Suprapubic skin (tissue), 4 donors: ENCODE results near the gene CACNA2D4. TPM values are rescaled to one million over a fixed set of nuclear protein-coding genes. Genes with fewer than 3 reads are reported as not detected.

Source experiments
- DNase-seq, 2 donors: peaks; one replicate each; pipeline ENCODE4 v3.0.0-alpha.2; 2019; ENCODE audit warnings: low spot score in 2 of 2
- H3K27ac ChIP-seq: fragments of 200-600 bp; sonication (generic); one replicate; pipeline ENCODE4 v1.5.1; 2019
- H3K27me3 ChIP-seq: fragments of 200-600 bp; sonication (generic); one replicate; pipeline ENCODE4 v1.5.1; 2019
- H3K36me3 ChIP-seq: fragments of 200-600 bp; sonication (generic); one replicate; pipeline ENCODE4 v1.5.1; 2019
- H3K4me1 ChIP-seq: fragments of 200-600 bp; sonication (generic); one replicate; pipeline ENCODE4 v1.5.1; 2019
- H3K4me3 ChIP-seq: fragments of 200-600 bp; sonication (generic); one replicate; pipeline ENCODE4 v1.5.1; 2019; ENCODE audit warnings: mild to moderate bottlenecking
- H3K9me3 ChIP-seq: fragments of 200-600 bp; sonication (generic); one replicate; pipeline ENCODE4 v1.5.1; 2019
- CTCF ChIP-seq, 2 donors: fragments of 200-600 bp in 1 of 2; fragments of 450-650 bp in 1 of 2; sonication (generic) in 1 of 2; IDR thresholded peaks; one replicate each; pipeline ENCODE4 v1.5.1; 2016 to 2019; ENCODE audit warnings: antibody characterized with exemption in 2 of 2, mild to moderate bottlenecking in 1 of 2, moderate library complexity in 1 of 2
- EP300 ChIP-seq: sonication (generic); formaldehyde crosslinking; IDR thresholded peaks from one replicate; pipeline ENCODE4 v1.6.1; 2017; ENCODE audit warnings: antibody characterized with exemption
- POLR2A ChIP-seq, 2 donors: fragments of 450-650 bp; IDR thresholded peaks; one replicate each; pipeline ENCODE4 v1.6.1; 2017; ENCODE audit warnings: antibody characterized with exemption in 2 of 2, mild to moderate bottlenecking in 2 of 2, moderate library complexity in 2 of 2
- POLR2AphosphoS5 ChIP-seq, 3 donors: sonication (generic); formaldehyde crosslinking; IDR thresholded peaks; one replicate each; pipeline ENCODE4 v1.6.1; 2017; ENCODE audit warnings: antibody characterized with exemption in 3 of 3
- WGBS: methylation state at CpG from one replicate; pipeline ENCODE4 v1.1.5; 2018; 5-methylcytosine and 5-hydroxymethylcytosine counted together
- total RNA-seq, 4 donors: library from RNA; depleted of rRNA; stranded (reverse); fragments of >200 nt; gene quantifications; one replicate each; pipeline ENCODE4 v1.1.0, GENCODE V29; 2016

Gene CACNA2D4
- total RNA-seq, 4 donors from 2014 or later = 0.56 to 1.5 (median 0.97) TPM

GRCh38 chr12:1791104-1791841 is 127.2 kb downstream of the CACNA2D4 start:
- no peak for TF ChIP-seq POLR2A (IDR thresholded peaks at IDR 0.05)
- peak; percentile 69 to 77 for TF ChIP-seq CTCF (IDR thresholded peaks at IDR 0.05)
- peaks cover 11% of the 10 kb centered on the region for H3K36me3 ChIP-seq
- H3K27ac ChIP-seq = no peak overlapping the region
- WGBS = 42% methylated on average over 10 of the region's 10 CpGs
- H3K9me3 ChIP-seq = no peaks in the 10 kb centered on the region
- H3K4me3 ChIP-seq = no peak overlapping the region
- peaks cover 18% of the 10 kb centered on the region for H3K4me1 ChIP-seq
- DNase-seq = no peak
- no peaks in the 10 kb centered on the region for H3K27me3 ChIP-seq

- 79% methylated on average over 7 of the region's 7 CpGs for WGBS
- no peaks in the 10 kb centered on the region for H3K9me3 ChIP-seq
- H3K36me3 ChIP-seq = peaks cover 19% of the 10 kb centered on the region
- DNase-seq = no peak
- H3K27ac ChIP-seq = no peak overlapping the region
- TF ChIP-seq EP300 = no peak
- TF ChIP-seq POLR2AphosphoS5 (IDR thresholded peaks at IDR 0.05) = no peak
- no peak for TF ChIP-seq CTCF (IDR thresholded peaks at IDR 0.05)
- TF ChIP-seq POLR2A (IDR thresholded peaks at IDR 0.05) = no peak
- H3K4me3 ChIP-seq = no peak overlapping the region
- H3K4me1 ChIP-seq = peaks cover 10% of the 10 kb centered on the region
- no peaks in the 10 kb centered on the region for H3K27me3 ChIP-seq
Measured at GRCh38 chr12:1790444-1790843, 128.0 kb downstream of the CACNA2D4 start.

DNA sequence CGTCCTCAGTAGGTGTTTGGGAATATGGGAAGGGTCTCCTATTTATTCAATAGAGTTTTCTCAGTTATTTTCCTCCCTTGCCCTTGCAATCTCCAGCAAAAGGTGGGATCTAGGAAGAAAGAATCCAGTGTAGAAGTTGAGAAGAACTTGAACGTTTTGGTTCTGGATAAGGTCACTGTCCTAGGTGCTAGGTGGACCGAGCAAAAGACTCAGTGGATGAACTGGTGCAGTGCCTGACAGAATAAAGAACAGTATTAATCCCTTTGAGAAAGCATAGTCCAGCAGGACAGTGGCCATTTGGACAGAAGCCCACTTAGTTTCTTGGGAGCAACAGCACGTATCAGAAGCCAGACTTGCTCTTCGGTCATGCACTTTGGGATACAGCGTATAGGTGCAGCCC is 130.7 kb downstream of the CACNA2D4 start:
- Histone ChIP-seq H3K4me1 (peaks cover 6% of the 10 kb centered on the region), H3K36me3 (peaks cover 26% of the 10 kb centered on the region), H3K27me3 (no peaks in the 10 kb centered on the region), H3K9me3 (no peaks in the 10 kb centered on the region), H3K27ac (no peak overlapping the region), H3K4me3 (no peak overlapping the region)
- TF ChIP-seq POLR2A (IDR thresholded peaks at IDR 0.05) = no peak
- no peak for TF ChIP-seq POLR2AphosphoS5 (IDR thresholded peaks at IDR 0.05)
- no peak for TF ChIP-seq EP300
- no peak for TF ChIP-seq CTCF (IDR thresholded peaks at IDR 0.05)
- DNase-seq = no peak
- 61% methylated on average over 6 of the region's 6 CpGs for WGBS

- no peak for TF ChIP-seq EP300
- TF ChIP-seq POLR2A (IDR thresholded peaks at IDR 0.05) = no peak
- no peak for TF ChIP-seq POLR2AphosphoS5 (IDR thresholded peaks at IDR 0.05)
- TF ChIP-seq CTCF (IDR thresholded peaks at IDR 0.05) = no peak
- H3K36me3 ChIP-seq = peaks cover 27% of the 10 kb centered on the region
- peaks cover 10% of the 10 kb centered on the region for H3K4me1 ChIP-seq
- WGBS = 82% methylated on average over 2 of the region's 2 CpGs
- no peak for DNase-seq
- H3K27me3 ChIP-seq = no peaks in the 10 kb centered on the region
- no peak overlapping the region for H3K27ac ChIP-seq
- no peaks in the 10 kb centered on the region for H3K9me3 ChIP-seq
- no peak overlapping the region for H3K4me3 ChIP-seq
Measured at GRCh38 chr12:1782215-1782614, 136.2 kb downstream of the CACNA2D4 start.

GRCh38 chr12:1781772-1782171 is 136.7 kb downstream of the CACNA2D4 start:
- WGBS = 48% methylated on average over 2 of the region's 2 CpGs
- peaks cover 22% of the 10 kb centered on the region for H3K36me3 ChIP-seq
- no peak for DNase-seq
- H3K9me3 ChIP-seq = no peaks in the 10 kb centered on the region
- H3K4me3 ChIP-seq = no peak overlapping the region
- no peaks in the 10 kb centered on the region for H3K27me3 ChIP-seq
- peaks cover 13% of the 10 kb centered on the region for H3K4me1 ChIP-seq
- TF ChIP-seq POLR2AphosphoS5 (IDR thresholded peaks at IDR 0.05) (no peak), EP300 (no peak), POLR2A (IDR thresholded peaks at IDR 0.05) (no peak), CTCF (IDR thresholded peaks at IDR 0.05) (no peak)
- H3K27ac ChIP-seq = no peak overlapping the region
